M059J (cell line): Measurements from ENCODE around the gene FANCG. TPM values are rescaled to one million over a fixed set of nuclear protein-coding genes. Genes with fewer than 3 reads are reported as not detected.

Experiments used
- DNase-seq: peaks from one replicate; pipeline ENCODE4 v3.0.0-alpha.2; 2012; ENCODE audit warnings: low read depth
- total RNA-seq: library from RNA; depleted of rRNA; stranded (reverse); fragments of >200 nt; shearing (Covaris generic); gene quantifications from 2 replicates; pipeline ENCODE4 v1.2.3, GENCODE V29; 2014

Gene FANCG
- total RNA-seq, 1 experiment from 2014 or later: 37.1 TPM

DNA sequence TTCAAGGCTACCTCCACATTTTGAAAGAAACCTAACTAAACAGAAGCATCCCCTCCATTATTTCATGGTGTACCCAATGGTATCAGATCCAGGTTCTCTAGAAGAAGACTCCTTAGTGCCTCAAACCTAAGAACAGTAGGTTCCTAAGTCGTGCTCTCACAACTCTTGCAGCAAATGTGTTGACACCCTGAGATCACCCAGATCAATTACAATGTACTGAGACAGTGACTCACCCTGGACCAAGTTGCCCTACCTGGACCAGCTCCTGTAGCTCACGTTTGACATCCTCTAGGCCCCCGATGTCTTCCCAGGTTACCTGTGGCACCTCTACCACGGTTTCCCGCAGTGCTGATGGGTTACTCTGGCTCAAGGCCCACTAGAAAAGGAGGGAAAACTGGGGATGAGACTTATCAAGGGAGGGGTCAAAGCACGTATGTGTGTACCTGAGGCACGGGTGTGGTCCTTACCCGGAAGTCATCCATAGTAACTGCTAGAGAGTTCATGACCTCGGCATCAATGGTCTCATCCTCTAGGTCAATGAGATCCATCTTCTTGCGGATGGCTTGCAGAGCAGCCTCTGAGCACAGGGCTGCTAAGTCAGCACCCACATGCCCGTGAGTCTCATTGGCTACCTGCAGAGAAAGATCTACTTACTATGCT, 19.1 kb downstream of the FANCG start:
- DNase-seq: no peak

DNA sequence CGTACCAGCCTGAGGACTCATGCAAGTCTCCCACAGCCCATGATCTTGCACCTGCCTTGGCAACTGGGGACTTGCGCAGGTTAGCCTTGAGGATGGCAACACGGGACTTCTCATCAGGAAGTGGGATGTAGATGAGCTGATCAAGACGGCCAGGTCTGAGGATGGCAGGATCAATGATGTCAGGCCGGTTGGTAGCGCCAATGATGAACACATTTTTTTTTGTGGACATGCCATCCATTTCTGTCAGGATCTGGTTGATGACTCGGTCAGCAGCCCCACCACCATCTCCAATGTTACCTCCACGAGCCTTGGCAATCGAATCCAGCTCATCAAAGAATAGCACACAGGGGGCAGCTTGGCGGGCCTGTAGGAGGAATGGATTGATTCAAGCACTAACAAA, 20.3 kb downstream of the FANCG start:
- no peak for DNase-seq

DNA sequence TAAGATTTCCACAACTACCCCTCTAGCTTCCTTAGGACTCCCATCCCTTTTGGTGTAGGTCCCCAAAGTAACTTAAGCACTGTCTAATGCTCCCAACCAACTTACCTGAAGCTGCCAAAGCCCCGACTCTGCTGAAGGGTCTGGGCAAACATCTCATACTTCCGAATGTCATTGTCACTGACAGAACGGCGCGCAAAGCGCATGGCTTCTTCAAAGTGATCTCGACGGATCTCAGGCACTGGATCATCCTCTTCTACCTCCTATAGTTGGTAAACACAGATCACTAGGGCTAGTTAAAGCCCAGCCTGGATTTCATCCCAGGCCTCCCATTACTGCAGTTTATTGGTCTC, 22.5 kb downstream of the FANCG start:
- no peak for DNase-seq

DNA sequence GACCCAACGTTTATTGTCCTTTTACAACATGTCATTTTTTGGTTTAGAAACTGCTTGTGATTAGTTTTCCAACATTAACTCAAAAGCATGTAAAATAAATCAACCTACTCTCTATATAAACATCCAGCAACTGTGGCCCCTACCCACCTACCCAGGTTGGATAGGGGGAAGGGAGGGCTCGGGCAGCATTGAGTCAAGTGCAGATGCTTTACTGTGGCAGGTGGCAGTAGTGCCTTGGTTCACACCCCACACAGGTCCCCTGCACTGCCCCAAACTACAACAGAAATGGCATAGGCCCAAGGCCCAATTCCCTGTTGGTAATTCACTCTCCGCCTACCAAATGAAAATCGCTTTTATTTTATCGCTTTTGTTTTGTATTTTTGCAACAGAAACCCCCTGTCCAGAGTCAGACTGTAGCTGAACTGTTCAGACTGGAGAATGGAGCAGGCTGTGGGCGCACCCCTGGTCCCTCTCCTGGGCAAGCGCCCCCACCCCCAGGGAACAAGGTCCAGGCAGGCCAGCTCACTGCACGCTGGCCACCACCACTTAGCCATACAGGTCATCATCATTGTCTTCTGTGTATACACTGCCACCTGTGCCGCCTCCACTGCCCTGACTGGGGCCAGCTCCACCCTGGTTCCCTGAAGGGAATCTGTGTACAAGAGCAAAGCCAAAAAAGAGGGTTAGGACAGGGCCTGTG, 23.0 kb downstream of the FANCG start:
- no peak for DNase-seq

DNA sequence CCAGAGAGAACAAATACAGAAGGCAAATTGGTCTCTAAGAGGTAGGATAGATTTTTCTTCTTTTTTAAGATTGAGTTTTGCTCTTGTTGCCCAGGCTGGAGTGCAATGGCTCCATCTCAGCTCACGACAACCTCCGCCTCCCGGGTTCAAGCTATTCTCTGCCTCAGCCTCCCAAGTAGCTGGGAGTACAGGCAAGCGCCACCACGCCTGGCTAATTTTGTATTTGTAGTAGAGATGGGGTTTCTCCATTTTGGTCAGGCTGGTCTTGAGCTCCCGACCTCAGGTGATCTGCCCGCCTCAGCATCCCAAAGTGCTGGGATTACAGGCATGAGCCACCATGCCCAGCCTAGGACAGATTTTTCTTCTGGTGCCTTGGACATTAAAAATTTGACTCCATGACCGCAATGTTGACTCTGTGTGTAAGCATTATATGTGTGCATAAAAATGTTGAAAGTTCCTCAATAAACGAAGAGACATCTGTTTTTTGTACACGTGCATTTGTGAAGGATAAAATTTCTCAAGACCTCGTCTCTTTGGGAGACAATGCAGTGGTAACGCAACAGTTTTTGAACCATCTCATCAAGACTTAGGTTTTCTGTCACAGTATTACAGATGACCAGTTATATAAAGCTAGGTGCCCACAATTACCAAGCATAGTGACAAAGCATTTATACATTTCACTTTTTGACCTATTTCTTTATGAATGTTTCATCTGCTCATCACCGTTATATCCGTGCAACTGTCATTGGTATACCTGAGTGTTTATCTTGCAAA, 24.7 kb downstream of the FANCG start:
- DNase-seq: no peak

DNA sequence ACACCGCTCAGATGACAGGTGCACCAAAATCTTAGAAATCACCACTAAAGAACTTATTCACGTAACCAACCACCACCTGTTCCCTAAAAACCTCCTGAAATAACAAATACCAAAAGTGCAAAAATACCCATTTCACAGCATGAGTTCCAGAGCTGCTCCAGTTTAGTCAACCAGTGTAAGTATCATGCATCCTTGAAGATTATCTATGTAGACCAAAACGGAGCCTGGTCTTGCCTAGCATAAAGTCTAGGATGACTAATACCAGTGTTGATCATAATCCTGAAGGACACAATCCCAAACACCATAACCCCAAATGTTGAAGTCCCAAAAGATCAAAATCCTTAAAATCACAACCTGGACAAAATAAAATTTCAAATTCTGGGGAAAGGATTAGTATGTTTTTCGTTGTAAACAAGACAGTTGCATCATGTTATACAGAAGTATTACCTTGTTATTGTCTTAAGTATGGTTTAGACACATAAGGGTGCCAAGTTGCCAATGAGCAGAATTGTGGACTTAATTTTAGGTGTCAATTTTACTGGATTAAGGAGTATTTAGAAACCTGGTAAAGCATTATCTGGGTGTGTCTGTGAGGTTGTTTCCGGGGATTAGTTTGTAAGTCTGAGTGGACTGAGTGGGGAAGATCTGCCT, 25.4 kb downstream of the FANCG start:
- DNase-seq: no peak

DNA sequence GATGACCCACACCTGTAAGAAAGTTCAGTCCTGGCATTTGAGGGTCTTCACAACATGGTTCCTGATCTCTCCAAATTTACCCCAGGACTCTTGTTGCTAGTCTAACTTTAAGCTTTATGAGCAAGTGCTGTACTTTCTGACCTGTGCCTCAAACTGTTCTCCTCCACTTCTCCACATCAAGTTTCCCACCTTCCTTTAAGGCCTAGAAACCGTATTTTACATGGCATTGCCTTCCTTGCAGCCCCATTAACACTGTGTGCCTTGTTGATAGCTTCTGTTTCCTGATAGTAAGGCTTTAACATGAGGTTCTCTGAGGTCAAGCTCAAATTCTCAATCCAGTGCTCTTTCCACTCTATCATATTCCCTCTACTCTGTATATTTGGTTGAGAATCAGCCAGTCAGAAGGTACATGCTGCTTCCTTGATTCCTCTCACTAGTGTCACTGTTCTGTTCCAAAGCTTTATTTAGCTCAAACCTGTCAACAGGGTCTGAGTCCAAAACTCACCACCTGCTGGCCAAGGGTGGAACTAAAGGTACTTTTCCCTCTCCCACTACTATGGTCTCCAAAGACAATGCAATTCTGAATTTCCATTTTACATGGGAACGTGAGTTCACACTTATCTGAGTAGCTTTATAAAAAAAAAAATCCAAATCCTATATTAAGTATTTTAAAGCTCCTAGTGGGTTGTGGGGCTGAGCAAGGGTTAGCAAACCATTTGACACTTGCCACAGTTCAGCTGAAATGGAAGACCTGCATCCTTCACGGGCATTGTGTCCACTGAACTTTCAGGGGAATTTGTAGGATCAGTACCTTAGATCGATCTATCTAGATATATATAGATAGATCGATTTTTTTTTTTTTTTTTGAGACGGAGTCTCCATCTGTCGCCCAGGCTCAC, 28.4 kb downstream of the FANCG start:
- DNase-seq: peak; percentile 54

DNA sequence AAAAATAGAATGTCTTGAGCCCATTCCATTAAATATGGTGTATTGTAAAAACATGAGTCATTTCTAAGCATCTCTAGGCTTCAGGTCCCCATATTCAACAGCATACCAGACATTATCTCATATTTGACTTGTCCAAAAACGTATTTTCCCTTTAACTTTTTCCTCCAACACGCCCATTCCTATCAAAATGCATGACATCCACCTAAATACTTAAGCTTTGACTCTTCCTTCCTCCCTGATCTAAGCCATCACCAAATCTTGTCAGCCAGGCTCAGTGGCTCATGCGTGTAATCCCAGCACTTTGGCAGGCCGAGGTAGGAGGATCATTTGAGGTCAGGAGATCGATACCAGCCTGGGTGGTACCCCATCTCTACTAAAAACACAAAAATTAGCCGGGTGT, 31.2 kb downstream of the FANCG start:
- no peak for DNase-seq

DNA sequence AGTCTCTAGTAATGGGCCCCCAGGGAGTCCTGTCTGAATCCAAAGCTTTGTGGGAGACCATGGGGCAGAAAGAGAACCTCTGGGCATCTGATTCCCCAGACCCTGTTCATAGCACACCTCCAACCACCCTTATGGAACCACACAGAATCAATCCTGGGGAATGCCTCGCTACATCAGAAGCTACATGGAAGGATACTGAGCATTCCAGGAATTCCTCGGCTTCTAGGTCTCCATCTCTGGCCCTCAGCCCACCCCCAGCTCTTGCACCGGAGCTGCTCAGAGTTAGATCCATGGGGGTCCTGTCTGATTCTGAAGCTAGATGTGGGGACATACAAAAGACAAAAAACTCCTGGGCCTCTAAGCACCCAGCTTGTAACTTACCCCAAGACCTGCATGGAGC, 35.7 kb downstream of the FANCG start:
- DNase-seq: no peak

DNA sequence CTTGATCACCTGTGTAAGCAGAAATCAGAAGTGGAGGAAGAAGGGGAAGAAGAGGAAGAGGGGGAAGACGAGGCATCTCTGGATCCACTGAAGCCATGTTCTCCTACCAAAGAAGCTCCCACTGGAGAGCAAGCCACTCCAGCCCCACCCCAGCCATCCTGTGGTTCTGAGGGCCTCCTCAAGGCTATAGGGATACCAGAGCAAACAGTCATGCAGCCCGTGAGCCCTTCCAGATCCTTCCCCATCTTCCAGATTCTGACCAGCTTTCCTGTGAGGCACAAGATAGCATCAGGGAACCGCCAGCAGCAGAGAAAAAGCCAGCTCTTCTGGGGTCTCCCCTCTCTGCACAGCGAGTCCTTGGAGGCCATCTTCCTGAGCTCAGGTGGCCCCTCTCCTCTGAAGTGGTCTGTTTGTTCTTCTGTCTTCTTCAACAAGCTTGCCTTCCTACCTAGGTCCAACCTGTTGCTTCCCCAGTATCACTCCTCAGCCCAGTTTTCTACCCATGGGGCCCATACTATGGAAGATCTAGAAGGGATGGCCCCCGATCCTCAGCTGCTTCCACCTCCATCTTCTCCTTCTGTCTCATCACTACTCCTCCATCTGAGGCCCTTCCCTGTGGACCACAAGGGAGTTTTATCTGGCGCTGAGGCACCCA, 36.7 kb downstream of the FANCG start:
- DNase-seq: no peak

DNA sequence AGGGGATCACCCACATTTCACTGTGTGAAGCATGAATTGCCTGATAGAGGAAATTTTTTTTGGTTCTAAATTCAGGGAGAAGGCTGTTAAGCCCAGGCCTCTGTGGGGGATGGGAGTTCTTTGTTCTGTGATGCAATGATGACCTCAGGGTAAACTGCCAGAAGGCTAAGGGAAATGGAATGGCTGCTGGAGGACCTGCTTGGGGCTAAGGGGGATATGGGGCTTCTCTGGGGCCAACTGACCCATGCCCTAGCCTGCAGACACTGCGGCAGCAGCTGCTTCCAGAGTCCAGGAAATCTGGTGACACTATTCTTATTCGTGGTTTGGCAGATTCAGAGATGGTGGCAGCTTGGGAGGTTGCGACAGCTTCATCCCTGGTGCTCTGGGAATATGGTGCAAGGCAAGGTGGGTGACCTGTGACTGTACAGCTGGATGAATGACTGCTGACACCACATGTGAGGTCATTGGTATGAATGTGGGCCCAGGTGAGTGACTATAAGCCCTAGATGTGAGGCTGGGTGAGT, 37.6 kb downstream of the FANCG start:
- peak; percentile 77 for DNase-seq

DNA sequence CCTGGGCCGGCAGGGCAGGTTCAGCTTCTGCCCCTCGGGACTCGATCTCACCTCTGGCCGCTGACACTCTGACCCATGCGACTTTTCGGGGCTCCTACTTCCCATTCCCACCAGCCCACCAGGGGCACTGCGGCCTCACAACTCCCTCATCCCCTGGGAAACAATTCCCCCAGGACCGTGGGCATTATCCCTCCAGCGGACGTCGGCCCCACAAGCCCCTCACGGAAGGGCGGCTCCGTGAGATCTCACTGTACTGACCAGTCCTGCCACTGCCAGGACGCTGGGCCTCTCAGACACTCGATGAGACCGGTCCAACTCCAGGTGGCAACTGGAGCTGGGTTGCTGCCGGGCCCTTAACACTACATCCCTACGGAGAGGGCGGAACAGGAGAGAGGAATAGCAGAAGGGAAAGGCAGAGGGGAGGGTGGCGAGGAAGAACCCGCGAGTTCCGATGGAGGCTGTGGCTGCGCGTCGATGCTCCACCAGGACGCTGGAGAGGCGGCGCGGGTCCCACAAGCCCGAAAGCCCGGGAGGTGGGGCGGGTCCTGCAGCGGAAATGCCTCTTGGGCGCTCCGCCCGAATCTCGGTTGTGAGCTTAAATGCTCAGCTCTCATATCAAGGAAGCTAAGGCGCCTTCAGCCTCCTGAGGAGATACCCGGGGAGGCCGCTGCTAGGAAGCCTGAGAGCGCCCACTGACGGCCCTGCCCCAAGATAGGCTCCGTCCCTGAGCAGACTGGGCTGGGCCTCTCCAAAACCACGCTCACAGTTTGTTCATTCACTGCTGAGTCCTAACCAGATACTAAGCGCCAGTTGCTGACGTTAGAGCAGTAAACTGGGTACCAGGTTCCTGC, 43.7 kb downstream of the FANCG start:
- DNase-seq: no peak

DNA sequence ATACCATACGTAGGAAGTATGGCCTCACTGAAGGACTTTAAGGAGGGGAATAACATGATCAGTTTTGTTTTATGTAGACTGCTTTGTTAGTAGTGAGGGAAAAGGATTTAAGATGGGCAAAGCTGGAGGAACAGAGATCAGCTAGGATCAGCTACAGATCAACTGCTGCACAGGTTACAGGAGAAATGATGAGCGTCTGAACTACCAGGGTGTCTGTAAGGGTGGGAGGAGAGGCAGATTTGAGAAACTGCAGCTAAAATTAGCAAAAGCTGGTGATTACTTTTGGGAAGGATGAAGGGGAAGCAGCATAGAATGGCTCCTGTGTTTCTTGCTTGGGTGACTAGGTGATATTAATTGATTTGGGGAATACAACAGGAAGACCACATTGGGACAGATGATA, 46.6 kb downstream of the FANCG start:
- DNase-seq: no peak

DNA sequence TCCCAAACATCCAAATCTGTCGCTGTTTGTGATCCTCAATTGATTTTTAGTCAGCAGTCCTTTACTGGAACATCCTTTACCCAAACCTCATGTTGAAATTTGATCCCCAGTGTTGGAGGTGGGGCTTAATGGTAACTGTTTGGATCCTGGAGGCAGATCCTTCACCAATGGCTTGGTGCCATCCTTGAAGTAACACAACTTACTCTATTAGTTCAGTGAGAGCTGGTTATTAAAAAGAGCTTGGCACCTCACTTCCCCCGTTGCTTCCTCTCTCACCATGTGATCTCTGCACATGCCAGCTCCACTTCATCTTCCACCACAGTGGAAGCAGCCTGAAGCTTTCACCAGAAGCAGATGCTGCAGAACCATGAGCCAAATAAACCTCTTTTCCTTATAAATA, 49.9 kb downstream of the FANCG start:
- no peak for DNase-seq

DNA sequence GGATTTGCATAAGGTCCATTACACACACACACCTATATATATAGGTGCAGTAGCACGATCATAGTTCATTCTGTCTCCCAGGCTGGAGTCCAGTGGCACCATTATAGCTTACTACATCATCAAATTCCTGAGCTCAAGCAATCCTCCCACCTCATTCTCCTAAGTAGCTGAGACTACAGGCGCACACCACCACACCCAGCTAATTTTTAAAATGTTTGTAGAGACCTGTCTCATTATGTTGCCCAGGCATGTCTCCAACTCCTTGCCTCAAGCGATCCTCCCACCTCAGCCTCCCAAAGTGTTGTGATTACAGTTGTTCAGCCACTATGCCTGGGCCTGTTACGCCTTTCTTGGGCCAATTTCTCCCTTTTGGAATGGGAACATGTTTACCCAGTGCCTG, 50.5 kb downstream of the FANCG start:
- no peak for DNase-seq

DNA sequence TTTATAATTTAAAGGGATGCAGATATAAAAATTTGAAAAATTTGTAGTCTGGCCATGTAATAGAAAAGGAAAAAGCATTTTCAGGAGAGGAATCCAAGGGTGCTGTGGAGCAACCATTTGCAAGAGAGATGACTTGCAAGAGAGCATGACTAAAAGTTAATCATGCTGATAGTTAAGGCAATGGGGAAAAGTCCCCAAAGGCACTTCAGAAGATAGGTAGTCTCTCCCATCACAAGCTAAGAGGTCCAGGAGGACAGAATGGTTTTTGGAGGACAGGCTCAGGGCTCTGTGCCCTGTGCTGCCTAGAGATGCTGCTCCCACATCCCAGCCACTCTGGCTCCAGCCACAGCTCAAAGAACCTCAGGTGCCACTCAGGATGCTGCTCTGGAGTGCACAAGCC, 51.4 kb downstream of the FANCG start:
- DNase-seq: no peak

DNA sequence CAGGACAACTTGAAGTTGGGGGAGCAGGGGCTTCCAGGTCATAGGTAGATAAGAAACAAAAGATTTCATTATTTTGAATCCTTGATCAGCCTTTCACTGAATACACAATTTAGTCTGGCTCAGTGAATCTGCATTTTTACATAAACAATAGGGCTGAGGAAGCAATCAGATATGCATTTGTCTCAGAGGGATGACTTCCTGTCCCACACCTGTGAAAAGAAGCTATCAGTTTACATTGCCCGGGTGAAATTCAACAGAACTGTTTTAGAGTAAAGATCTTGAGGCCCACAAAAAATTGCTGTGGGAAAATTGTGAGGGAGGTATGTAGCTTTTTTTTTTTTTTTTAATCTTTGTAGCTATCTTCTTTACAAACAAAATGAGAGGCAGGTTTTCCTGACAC, 51.9 kb downstream of the FANCG start:
- peak; percentile 43 for DNase-seq

DNA sequence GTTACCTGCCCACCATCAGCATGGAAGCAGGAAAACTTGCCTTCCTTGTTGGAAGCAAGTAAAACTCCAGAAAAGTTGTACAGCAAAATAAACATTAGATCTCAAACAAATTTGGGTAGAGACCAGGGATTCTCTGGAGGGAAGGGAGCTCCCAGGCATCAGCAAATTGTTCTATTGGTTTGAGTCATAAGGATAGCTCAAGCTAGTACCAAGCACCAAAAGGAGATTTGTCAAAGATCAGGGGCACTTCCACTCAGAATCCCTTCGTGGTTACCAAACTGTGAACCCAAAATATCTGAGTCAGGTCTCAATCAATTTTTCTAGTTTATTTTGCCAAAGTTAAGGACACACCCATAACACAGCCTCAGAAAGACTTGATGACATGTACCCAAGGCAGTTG, 52.4 kb downstream of the FANCG start:
- DNase-seq: peak; percentile 38

DNA sequence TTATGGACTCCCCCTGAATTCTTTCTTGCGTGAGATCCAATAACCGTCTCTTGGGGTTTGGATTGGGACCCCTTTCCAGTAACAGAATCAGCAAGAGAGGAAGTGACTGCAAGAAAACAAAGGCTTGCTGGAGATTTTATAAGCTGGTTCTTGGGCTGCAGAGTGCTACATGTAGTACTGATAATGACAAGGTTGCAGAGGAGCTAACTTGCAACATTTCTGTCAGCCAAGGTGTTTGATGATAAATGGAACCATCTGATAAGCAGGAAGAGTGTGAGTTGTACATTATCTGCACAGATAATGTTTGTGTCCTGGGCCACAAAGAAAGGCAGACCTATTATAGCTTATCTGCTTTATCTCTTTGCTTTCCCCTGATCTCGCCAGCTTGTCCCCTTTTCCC, 53.1 kb downstream of the FANCG start:
- no peak for DNase-seq
